SK-N-SH (cell line): ENCODE measurements around the gene TP53I11.

Experiments
- EZH2phosphoT487 ChIP-seq: fragments of 200-600 bp; sonication (generic); IDR thresholded peaks from 2 replicates; pipeline ENCODE4 v1.6.1; 2017; ENCODE audit warnings: low read depth, mixed run types, mild to moderate bottlenecking, antibody characterized with exemption, moderate library complexity, borderline replicate concordance
- JUND ChIP-seq: IDR thresholded peaks from 2 replicates; pipeline ENCODE4 v1.4.0; 2012
- MXI1 ChIP-seq: IDR thresholded peaks from 2 replicates; pipeline ENCODE4 v1.6.1; 2012; ENCODE audit warnings: mild to moderate bottlenecking, low read depth, low read length, improper control_type of control experiment
- NFIC ChIP-seq: IDR thresholded peaks from 2 replicates; pipeline ENCODE4 v1.4.0; 2012; ENCODE audit warnings: borderline replicate concordance
- TAF1 ChIP-seq: IDR thresholded peaks from 2 replicates; pipeline ENCODE4 v1.6.1; 2012; ENCODE audit warnings: low read depth, mild to moderate bottlenecking, low read length, moderate library complexity, borderline replicate concordance
- TEAD4 ChIP-seq: IDR thresholded peaks from 2 replicates; pipeline ENCODE4 v1.4.0; 2012; ENCODE audit warnings: mild to moderate bottlenecking, borderline replicate concordance; ENCODE audit not compliant: insufficient read depth
- YY1 ChIP-seq: IDR thresholded peaks from 2 replicates; pipeline ENCODE4 v1.4.0; 2012; ENCODE audit warnings: low read depth, mild to moderate bottlenecking
- TF ChIP-seq, protein P1 (sequence below): fragments of 200-600 bp; sonication (generic); IDR thresholded peaks from 2 replicates; pipeline ENCODE4 v1.6.1; 2017; ENCODE audit warnings: antibody characterized with exemption, mild to moderate bottlenecking, moderate library complexity
- TF ChIP-seq, protein P2 (sequence below): IDR thresholded peaks from 2 replicates; pipeline ENCODE4 v1.6.1; 2012; ENCODE audit warnings: mild to moderate bottlenecking, low read depth, low read length, moderate library complexity
- TF ChIP-seq, protein P3 (sequence below): fragments of 150-350 bp; IDR thresholded peaks from 2 replicates; pipeline ENCODE4 v1.6.1; 2017; ENCODE audit warnings: antibody characterized with exemption, low read length, low read depth, borderline replicate concordance

GRCh38 chr11:44989831-44990566, 39.3 kb upstream of the TP53I11 start:
- TF ChIP-seq, protein P1, sequence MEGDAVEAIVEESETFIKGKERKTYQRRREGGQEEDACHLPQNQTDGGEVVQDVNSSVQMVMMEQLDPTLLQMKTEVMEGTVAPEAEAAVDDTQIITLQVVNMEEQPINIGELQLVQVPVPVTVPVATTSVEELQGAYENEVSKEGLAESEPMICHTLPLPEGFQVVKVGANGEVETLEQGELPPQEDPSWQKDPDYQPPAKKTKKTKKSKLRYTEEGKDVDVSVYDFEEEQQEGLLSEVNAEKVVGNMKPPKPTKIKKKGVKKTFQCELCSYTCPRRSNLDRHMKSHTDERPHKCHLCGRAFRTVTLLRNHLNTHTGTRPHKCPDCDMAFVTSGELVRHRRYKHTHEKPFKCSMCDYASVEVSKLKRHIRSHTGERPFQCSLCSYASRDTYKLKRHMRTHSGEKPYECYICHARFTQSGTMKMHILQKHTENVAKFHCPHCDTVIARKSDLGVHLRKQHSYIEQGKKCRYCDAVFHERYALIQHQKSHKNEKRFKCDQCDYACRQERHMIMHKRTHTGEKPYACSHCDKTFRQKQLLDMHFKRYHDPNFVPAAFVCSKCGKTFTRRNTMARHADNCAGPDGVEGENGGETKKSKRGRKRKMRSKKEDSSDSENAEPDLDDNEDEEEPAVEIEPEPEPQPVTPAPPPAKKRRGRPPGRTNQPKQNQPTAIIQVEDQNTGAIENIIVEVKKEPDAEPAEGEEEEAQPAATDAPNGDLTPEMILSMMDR: no peak
- no peak for TF ChIP-seq TAF1
- TF ChIP-seq, protein P2, sequence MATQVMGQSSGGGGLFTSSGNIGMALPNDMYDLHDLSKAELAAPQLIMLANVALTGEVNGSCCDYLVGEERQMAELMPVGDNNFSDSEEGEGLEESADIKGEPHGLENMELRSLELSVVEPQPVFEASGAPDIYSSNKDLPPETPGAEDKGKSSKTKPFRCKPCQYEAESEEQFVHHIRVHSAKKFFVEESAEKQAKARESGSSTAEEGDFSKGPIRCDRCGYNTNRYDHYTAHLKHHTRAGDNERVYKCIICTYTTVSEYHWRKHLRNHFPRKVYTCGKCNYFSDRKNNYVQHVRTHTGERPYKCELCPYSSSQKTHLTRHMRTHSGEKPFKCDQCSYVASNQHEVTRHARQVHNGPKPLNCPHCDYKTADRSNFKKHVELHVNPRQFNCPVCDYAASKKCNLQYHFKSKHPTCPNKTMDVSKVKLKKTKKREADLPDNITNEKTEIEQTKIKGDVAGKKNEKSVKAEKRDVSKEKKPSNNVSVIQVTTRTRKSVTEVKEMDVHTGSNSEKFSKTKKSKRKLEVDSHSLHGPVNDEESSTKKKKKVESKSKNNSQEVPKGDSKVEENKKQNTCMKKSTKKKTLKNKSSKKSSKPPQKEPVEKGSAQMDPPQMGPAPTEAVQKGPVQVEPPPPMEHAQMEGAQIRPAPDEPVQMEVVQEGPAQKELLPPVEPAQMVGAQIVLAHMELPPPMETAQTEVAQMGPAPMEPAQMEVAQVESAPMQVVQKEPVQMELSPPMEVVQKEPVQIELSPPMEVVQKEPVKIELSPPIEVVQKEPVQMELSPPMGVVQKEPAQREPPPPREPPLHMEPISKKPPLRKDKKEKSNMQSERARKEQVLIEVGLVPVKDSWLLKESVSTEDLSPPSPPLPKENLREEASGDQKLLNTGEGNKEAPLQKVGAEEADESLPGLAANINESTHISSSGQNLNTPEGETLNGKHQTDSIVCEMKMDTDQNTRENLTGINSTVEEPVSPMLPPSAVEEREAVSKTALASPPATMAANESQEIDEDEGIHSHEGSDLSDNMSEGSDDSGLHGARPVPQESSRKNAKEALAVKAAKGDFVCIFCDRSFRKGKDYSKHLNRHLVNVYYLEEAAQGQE: no peak
- TF ChIP-seq YY1: no peak
- TF ChIP-seq MXI1: no peak
- TF ChIP-seq TEAD4: no peak
- TF ChIP-seq, protein P3, sequence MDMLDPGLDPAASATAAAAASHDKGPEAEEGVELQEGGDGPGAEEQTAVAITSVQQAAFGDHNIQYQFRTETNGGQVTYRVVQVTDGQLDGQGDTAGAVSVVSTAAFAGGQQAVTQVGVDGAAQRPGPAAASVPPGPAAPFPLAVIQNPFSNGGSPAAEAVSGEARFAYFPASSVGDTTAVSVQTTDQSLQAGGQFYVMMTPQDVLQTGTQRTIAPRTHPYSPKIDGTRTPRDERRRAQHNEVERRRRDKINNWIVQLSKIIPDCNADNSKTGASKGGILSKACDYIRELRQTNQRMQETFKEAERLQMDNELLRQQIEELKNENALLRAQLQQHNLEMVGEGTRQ: no peak
- no peak for TF ChIP-seq NFIC
- TF ChIP-seq EZH2phosphoT487: no peak
- no peak for TF ChIP-seq JUND
